ENCODE data around the gene RAP1GAP. TPM values are rescaled to one million over a fixed set of nuclear protein-coding genes. Genes with fewer than 3 reads are reported as not detected.
A peak's percentile ranks its signal among the peaks of the same experiment; 100 is the strongest.

RAP1GAP gene
- total and polyA plus RNA-seq, 8 donors = 21.1 to 117 (median 59.2) TPM

- Histone ChIP-seq H3K27ac (no peak overlapping the region), H3K9me3 (no peaks in the 10 kb centered on the region), H3K27me3 (peaks cover 0 to 38% (median 6%) of the 10 kb centered on the region in 3 donors), H3K4me1 (peaks cover 18 to 47% (median 29%) of the 10 kb centered on the region in 4 donors), H3K36me3 (no peaks in the 10 kb centered on the region), H3K4me3 (no peak overlapping the region)
- DNase-seq = no peak
- 84 to 90% (median 85%) methylated on average over 6 of the region's 6 CpGs for WGBS, 5 donors
- TF ChIP-seq EP300 (IDR thresholded peaks at IDR 0.05) = no peak
- no peak for TF ChIP-seq POLR2A (IDR thresholded peaks at IDR 0.05)
- intact Hi-C loops (cut with DNase I; ENCODE audit: low total_unique reads) = loop anchor here (10.0 kb wide), 1 partner anchor 139 kb away; no protein-coding TSS in a partner anchor
Observed at GRCh38 chr1:21654209-21654608, 14.9 kb downstream of the RAP1GAP start.

GRCh38 chr1:21653744-21654100 is 15.4 kb downstream of the RAP1GAP start:
- Histone ChIP-seq H3K27ac (peak overlapping the region in 4 of 5 donors; percentile 4 to 71 (median 53)), H3K4me3 (no peak overlapping the region), H3K4me1 (peaks cover 18 to 43% (median 26%) of the 10 kb centered on the region in 4 donors), H3K27me3 (peaks cover 2 to 42% (median 5%) of the 10 kb centered on the region in 3 donors), H3K36me3 (no peaks in the 10 kb centered on the region), H3K9me3 (no peaks in the 10 kb centered on the region)
- peak in 1 of 2 donors; percentile 46 for DNase-seq
- intact Hi-C loops (cut with DNase I; ENCODE audit: low total_unique reads) = loop anchor here (10.0 kb wide), 1 partner anchor 139 kb away; no protein-coding TSS in a partner anchor
- WGBS, 5 donors = 20 to 56% (median 48%) methylated on average over 2 to 6 of the region's 6 CpGs
- TF ChIP-seq POLR2A (IDR thresholded peaks at IDR 0.05) (no peak), EP300 (IDR thresholded peaks at IDR 0.05) (no peak), POLR2AphosphoS5 (IDR thresholded peaks at IDR 0.05) (no peak), CTCF (IDR thresholded peaks at IDR 0.05) (no peak)

- intact Hi-C loops (cut with DNase I; ENCODE audit: low total_unique reads) = loop anchor here (10.0 kb wide), 1 partner anchor 138 kb away; no protein-coding TSS in a partner anchor
- H3K27me3 ChIP-seq = peaks cover 3 to 45% (median 5%) of the 10 kb centered on the region in 3 donors
- H3K27ac ChIP-seq = peak overlapping the region; percentile 16 to 71 (median 52)
- H3K4me3 ChIP-seq = no peak overlapping the region
- no peak for TF ChIP-seq POLR2AphosphoS5 (IDR thresholded peaks at IDR 0.05)
- no peaks in the 10 kb centered on the region for H3K36me3 ChIP-seq
- whole genome bisulfite sequencing, 5 donors = 35 to 56% (median 50%) methylated on average over 9 to 10 of the region's 10 CpGs
- no peaks in the 10 kb centered on the region for H3K9me3 ChIP-seq
- peak in 1 of 2 donors; percentile 64 for DNase-seq
- H3K4me1 ChIP-seq = peaks cover 18 to 43% (median 26%) of the 10 kb centered on the region in 4 donors
Observed at GRCh38 chr1:21652937-21653743, 16.0 kb downstream of the RAP1GAP start.

- peak in 1 of 2 donors; percentile 61 for DNase-seq
- Histone ChIP-seq H3K4me3 (peak overlapping the region; percentile 49 to 53 (median 52)), H3K36me3 (no peaks in the 10 kb centered on the region), H3K27ac (peak overlapping the region; percentile 20 to 71 (median 52)), H3K27me3 (peaks cover 3 to 53% (median 5%) of the 10 kb centered on the region in 3 donors), H3K9me3 (no peaks in the 10 kb centered on the region), H3K4me1 (peaks cover 18 to 43% (median 26%) of the 10 kb centered on the region in 4 donors)
- intact Hi-C loops (cut with DNase I; ENCODE audit: low total_unique reads) = loop anchor here (10.0 kb wide), 1 partner anchor 138 kb away; no protein-coding TSS in a partner anchor
- WGBS, 5 donors = 19 to 30% (median 21%) methylated on average over 24 to 36 of the region's 39 CpGs
- no peak for TF ChIP-seq CTCF (IDR thresholded peaks at IDR 0.05)
- TF ChIP-seq POLR2AphosphoS5 (IDR thresholded peaks at IDR 0.05) = no peak
- TF ChIP-seq EP300 (IDR thresholded peaks at IDR 0.05) = no peak
- TF ChIP-seq POLR2A (IDR thresholded peaks at IDR 0.05) = no peak
Observed at GRCh38 chr1:21652101-21652936, 16.8 kb downstream of the RAP1GAP start.

Data from stomach (tissue), 9 donors.